ENCODE data around the gene CRTC1. TPM values are rescaled to one million over a fixed set of nuclear protein-coding genes. Genes with fewer than 3 reads are reported as not detected.

The CRTC1 gene
- total and polyA plus RNA-seq, 9 of the 15 experiments (the other 6 are each of a cell fraction or from before 2014, with no cell fraction given) = 0.25 to 3.8 (median 1.2) TPM; not detected in 2

DNA sequence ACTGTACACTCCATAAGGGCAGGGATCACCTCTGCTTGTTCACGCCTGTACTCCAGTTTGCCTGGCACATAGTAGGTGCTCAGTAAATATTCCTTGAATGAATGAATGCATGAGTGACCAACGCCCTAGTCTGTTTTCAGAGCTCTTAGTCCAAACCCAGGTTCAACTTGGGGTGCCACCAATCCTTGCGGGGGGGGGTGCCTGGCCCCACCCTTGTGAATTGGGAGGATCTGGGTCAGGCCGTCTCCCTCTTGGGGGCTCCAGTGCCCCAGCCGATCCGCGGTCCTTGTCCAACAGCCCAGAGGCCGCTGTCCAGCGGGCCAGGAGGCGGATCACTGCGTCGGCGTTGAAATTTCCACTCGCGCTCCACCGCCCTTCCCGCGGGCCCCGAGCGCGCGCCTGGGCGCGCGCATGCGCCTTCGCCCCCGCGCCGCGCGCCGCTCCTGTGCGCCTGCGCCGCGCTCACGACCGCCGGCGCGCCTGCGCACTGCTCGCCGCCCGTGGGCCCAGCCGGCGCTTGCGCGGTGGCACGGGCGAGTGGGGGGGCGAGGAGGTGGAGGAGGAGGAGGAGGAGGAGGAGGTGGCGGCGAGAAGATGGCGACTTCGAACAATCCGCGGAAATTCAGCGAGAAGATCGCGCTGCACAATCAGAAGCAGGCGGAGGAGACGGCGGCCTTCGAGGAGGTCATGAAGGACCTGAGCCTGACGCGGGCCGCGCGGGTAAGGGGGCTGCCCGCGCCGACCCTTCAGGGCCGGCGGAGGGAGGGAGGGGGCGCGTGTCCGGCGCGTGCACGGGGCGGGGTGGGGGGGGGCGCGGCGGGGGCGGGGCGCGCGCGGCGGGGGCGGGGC lies at the start of gene CRTC1 (continued):
- TF ChIP-seq EGR1 (conservative IDR thresholded peaks at IDR 0.05) = peak; percentile 95
- peak; percentile 82 for TF ChIP-seq MYC (IDR thresholded peaks at IDR 0.05; ENCODE audit: low read depth, low read length)
- no peak for TF ChIP-seq MYC (CRISPR knock-in tag; IDR thresholded peaks at IDR 0.05; ENCODE audit: borderline replicate concordance, low read depth)
- TF ChIP-seq COPS2 (conservative IDR thresholded peaks at IDR 0.05) = no peak
- TF ChIP-seq JUND (IDR thresholded peaks at IDR 0.05; ENCODE audit: borderline replicate concordance, low read depth, low read length) = peak; percentile 11; the same call in 1 of the 2 replicates
- no peak for TF ChIP-seq JUND (tag; IDR thresholded peaks at IDR 0.05; ENCODE audit: borderline replicate concordance, low read depth, low read length)
- no peak for TF ChIP-seq FOSL1 (tag; conservative IDR thresholded peaks at IDR 0.05)
- TF ChIP-seq EHMT2 (IDR thresholded peaks at IDR 0.05) = peak; percentile 83
- TF ChIP-seq SP1 (CRISPR knock-in tag; IDR thresholded peaks at IDR 0.05) = 0 out of 2 replicates have a peak, but pooled peaks have one; percentile 45
- no peak for TF ChIP-seq JUN (IDR thresholded peaks at IDR 0.05; ENCODE audit: borderline replicate concordance, low read depth, low read length)
- TF ChIP-seq JUN (CRISPR knock-in tag; IDR thresholded peaks at IDR 0.05; ENCODE audit: borderline replicate concordance) = no peak
- peak; percentile 55; the same call in 1 of the 2 replicates for TF ChIP-seq L3MBTL2 (IDR thresholded peaks at IDR 0.05)
- 0 out of 2 replicates have a peak, but pooled peaks have one; percentile 9 for TF ChIP-seq SOX6 (IDR thresholded peaks at IDR 0.05)
- TF ChIP-seq ZFPM2 (CRISPR knock-in tag; IDR thresholded peaks at IDR 0.05) = no peak
- 0 out of 4 replicates have a peak, but pooled peaks of 1 of the 2 experiments have one; percentile 24 for TF ChIP-seq KDM4B (IDR thresholded peaks at IDR 0.05; ENCODE audit: borderline replicate concordance in 2 of 2, low read depth in 1 of 2)
- no peak for TF ChIP-seq STAT5A (IDR thresholded peaks at IDR 0.05; ENCODE audit: borderline replicate concordance, low read length)
- peak; percentile 63 for TF ChIP-seq SMAD4 (CRISPR knock-in tag; conservative IDR thresholded peaks at IDR 0.05)
- 0 out of 2 replicates have a peak, but pooled peaks have one; percentile 19 for TF ChIP-seq ZNF324 (CRISPR knock-in tag; IDR thresholded peaks at IDR 0.05)
- TF ChIP-seq RUNX1 (IDR thresholded peaks at IDR 0.05; ENCODE audit: low read depth) = no peak
- no peak for TF ChIP-seq KLF10 (CRISPR knock-in tag; IDR thresholded peaks at IDR 0.05)
- TF ChIP-seq ZNF785 (CRISPR knock-in tag; IDR thresholded peaks at IDR 0.05) = no peak
- peak; percentile 61; the same call in 1 of the 2 replicates for TF ChIP-seq GATAD2B (IDR thresholded peaks at IDR 0.05; ENCODE audit: borderline replicate concordance)
- TF ChIP-seq ZBTB7A (IDR thresholded peaks at IDR 0.05; ENCODE audit: borderline replicate concordance, control insufficient read depth, low read depth, low read length) = peak; percentile 83; the same call in 1 of the 2 replicates
- TF ChIP-seq SUPT5H (IDR thresholded peaks at IDR 0.05) = peak; percentile 90
- TF ChIP-seq RBBP5 (IDR thresholded peaks at IDR 0.05; ENCODE audit: borderline replicate concordance, insufficient read depth, low read length, poor library complexity, severe bottlenecking) = peak; percentile 85
- TF ChIP-seq U2AF1 (optimal IDR thresholded peaks at IDR 0.05; ENCODE audit: low read depth, low read length) = no peak
- TF ChIP-seq, protein P1, sequence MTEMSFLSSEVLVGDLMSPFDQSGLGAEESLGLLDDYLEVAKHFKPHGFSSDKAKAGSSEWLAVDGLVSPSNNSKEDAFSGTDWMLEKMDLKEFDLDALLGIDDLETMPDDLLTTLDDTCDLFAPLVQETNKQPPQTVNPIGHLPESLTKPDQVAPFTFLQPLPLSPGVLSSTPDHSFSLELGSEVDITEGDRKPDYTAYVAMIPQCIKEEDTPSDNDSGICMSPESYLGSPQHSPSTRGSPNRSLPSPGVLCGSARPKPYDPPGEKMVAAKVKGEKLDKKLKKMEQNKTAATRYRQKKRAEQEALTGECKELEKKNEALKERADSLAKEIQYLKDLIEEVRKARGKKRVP (CRISPR knock-in tag; IDR thresholded peaks at IDR 0.05) = no peak
- TF ChIP-seq ZKSCAN1 (IDR thresholded peaks at IDR 0.05; ENCODE audit: low read depth, low read length) = peak; percentile 98
- TF ChIP-seq NCOR1 (IDR thresholded peaks at IDR 0.05) = peak; percentile 41; the same call in 1 of the 2 replicates
- TF ChIP-seq YY1 (IDR thresholded peaks at IDR 0.05; ENCODE audit: borderline replicate concordance in 1 of 3, control insufficient read depth in 1 of 3, extremely low read depth in 1 of 3, insufficient read depth in 3 of 3, insufficient read length in 1 of 3, insufficient replicate concordance in 2 of 3, low read depth in 1 of 3, low read length in 2 of 3) = peak; percentile 35 to 87 (median 79)

Data from K562 (cell line).